Activated naive CD8-positive, alpha-beta T cell treated with anti-CD3 and anti-CD28 coated beads, Interleukin-2, amount 50 U/mL, for 24 hours (primary cell): ENCODE results near the gene VPS37C.
"Not testable (repeated sequence)": the region's sequence is repeated elsewhere in the genome, so short reads cannot be mapped to it uniquely, and the experiment has no call there.

Source experiments
- ATAC-seq: fragments of 150-1000 bp; cut with Tn5 transposase; one replicate; pipeline ENCODE4 v1.10.0; 2021
- DNase-seq: peaks from one replicate; pipeline ENCODE4 v3.0.0; 2021
- H3K27ac Mint-ChIP-seq: one replicate; pipeline ENCODE4 v1.8.0; 2021; ENCODE audit warnings: mild to moderate bottlenecking, mixed read lengths
- H3K27me3 Mint-ChIP-seq: one replicate; pipeline ENCODE4 v1.8.0; 2021; ENCODE audit warnings: mixed read lengths
- H3K36me3 Mint-ChIP-seq: one replicate; pipeline ENCODE4 v1.8.0; 2021; ENCODE audit warnings: low read depth, mixed read lengths
- H3K4me1 Mint-ChIP-seq: one replicate; pipeline ENCODE4 v1.8.0; 2021; ENCODE audit warnings: mixed read lengths
- H3K4me3 Mint-ChIP-seq: one replicate; pipeline ENCODE4 v1.8.0; 2021; ENCODE audit warnings: mild to moderate bottlenecking, moderate library complexity, mixed read lengths
- H3K9me3 Mint-ChIP-seq: one replicate; pipeline ENCODE4 v1.8.0; 2021; ENCODE audit warnings: mixed read lengths

VPS37C gene

DNA sequence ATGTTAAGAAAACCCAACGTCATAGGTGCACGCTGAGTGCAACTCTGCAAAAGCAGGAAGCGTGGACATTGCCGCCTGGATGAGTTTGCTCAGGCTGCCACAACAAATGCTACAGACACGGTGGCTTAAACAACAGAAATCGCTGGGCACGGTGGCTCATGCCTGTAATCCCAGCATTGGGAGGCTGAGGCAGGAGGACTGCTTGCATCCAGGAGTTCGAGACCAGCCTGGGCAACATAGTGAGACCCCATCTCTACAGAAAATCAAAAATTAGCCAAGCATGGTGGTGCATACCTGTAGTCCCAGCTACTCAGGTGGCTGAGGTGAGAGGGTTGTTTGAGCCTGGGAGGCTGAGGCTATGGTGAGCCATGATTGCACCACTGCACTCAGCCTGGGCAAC lies 28.7 kb upstream of the VPS37C start:
- Mint-ChIP-seq H3K4me3 (no peak overlapping the region), H3K9me3 (no peaks in the 10 kb centered on the region), H3K27me3 (no peaks in the 10 kb centered on the region), H3K27ac (no peak overlapping the region), H3K4me1 (peaks cover 2% of the 10 kb centered on the region), H3K36me3 (no peaks in the 10 kb centered on the region)
- DNase-seq: no peak
- ATAC-seq: no peak

DNA sequence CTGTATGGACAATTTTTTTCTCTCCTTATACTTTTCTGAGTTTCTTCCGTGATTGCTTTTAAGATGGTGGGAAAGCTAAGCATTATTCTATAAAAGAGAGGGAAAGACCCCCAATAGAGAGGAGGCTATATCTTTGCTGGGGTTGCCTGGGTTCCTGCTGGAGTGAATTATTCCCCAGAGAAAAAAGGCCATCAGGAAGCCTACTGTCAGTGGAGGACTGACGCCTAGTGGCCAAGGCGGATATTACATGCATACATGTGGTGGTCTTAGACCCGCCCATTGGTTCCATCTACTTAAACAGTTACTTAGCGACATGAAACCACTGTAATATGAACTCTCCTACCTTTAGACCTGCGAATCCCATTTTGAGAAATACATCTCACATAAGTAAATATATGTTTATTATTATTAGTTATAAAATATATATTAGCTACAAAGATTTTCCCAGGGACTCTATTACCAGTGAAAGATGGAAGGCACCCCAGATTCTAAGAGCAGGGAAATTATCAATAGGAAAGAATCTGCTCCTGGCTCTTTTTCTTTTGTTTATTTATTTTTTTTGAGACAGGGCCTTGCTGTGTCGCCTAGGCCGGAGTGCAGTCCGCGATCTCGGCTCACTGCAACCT lies 26.4 kb upstream of the VPS37C start:
- DNase-seq: peak; percentile 87
- peak overlapping the region; percentile 56 for H3K27ac Mint-ChIP-seq
- H3K4me1 Mint-ChIP-seq: peaks cover 2% of the 10 kb centered on the region
- H3K9me3 Mint-ChIP-seq: no peaks in the 10 kb centered on the region
- H3K36me3 Mint-ChIP-seq: no peaks in the 10 kb centered on the region
- H3K4me3 Mint-ChIP-seq: no peak overlapping the region
- H3K27me3 Mint-ChIP-seq: no peaks in the 10 kb centered on the region
- ATAC-seq: peak; percentile 86

DNA sequence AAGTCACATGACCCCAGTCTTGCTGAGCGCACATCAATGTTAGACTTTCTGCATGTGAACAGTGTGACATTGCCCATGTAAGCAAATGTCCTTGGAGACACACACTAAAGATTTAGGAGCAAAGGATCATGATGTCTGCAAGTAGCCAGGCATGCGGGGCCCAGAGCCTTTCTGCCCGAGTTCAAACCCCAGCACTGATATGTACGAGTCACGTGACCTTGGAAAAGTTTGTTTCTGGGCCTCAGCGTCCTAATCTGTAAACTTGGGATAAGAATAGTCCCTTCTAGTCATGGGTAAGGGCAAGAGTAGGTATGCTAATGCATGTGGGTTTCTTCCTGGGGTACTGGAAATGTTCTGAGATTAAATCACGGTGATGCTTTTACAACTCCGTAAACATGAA lies 25.3 kb upstream of the VPS37C start:
- no peaks in the 10 kb centered on the region for H3K9me3 Mint-ChIP-seq
- H3K4me1 Mint-ChIP-seq: peaks cover 2% of the 10 kb centered on the region
- H3K36me3 Mint-ChIP-seq: no peaks in the 10 kb centered on the region
- DNase-seq (no peak), ATAC-seq (no peak)
- no peak overlapping the region for H3K4me3 Mint-ChIP-seq
- H3K27ac Mint-ChIP-seq: no peak overlapping the region
- no peaks in the 10 kb centered on the region for H3K27me3 Mint-ChIP-seq

DNA sequence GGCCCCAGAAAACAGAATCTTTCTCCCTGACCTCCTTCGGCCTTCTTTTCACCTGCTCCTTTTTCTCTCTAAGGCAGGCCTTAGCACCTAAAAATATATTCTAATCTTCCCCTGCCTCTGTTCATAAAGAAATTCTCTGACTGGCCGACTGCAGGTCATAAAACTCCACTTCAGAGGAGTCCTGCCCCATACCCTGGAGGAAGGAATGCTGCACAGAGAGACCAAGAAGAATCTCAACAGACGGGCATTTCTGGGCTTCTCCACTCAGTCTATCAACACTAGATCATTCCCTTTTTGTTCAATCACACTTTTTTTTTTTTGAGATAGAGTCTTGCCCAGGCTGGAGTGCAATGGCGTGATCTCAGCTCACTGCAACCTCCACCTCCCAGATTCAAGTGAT lies 22.4 kb upstream of the VPS37C start:
- ATAC-seq (no peak), DNase-seq (no peak)
- H3K4me3 Mint-ChIP-seq: no peak overlapping the region
- peaks cover 6% of the 10 kb centered on the region for H3K27me3 Mint-ChIP-seq
- no peaks in the 10 kb centered on the region for H3K36me3 Mint-ChIP-seq
- no peaks in the 10 kb centered on the region for H3K9me3 Mint-ChIP-seq
- H3K4me1 Mint-ChIP-seq: peaks cover 2% of the 10 kb centered on the region
- H3K27ac Mint-ChIP-seq: no peak overlapping the region

DNA sequence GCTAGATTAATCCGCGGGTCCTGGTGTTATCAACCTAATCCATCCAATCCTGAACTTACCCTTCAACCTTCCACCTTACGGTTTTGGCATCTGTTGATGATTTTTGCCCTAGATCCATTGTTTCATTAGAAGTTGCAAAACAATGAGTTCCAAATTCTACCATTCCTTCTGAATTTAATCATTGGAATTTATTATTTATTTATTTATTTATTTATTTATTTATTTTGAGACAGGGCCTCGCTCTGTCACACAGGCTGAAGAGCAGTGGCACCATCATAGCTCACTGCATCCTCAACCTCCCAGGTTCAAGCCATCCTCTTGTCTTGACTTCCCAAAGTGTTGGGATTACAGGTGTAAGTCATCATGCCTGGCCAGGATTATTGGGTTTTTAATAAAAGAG lies 20.3 kb upstream of the VPS37C start:
- Mint-ChIP-seq H3K9me3 (no peaks in the 10 kb centered on the region), H3K27me3 (peaks cover 6% of the 10 kb centered on the region), H3K4me3 (no peak overlapping the region), H3K36me3 (no peaks in the 10 kb centered on the region), H3K4me1 (no peaks in the 10 kb centered on the region), H3K27ac (no peak overlapping the region)
- ATAC-seq (no peak), DNase-seq (no peak)

DNA sequence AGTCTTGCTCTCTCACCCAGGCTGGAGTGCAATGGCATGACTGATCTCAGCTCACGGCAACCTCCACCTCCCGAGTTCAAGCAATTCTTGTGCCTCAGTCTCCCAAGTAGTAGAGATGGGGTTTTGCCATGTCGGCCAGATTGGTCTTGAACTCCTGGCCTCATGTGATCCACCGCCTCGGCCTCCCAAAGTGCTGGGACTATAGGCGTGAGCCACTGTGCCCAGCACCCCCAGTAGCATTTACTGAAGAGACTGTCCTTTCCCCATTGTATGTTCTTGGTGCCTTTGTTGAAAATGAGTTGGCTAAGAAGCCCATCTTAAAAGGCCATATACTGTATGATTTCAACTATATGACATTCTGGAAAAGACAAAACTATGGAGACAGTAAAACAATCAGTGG lies 19.0 kb upstream of the VPS37C start:
- not testable (repeated sequence) for H3K4me1 Mint-ChIP-seq, ATAC-seq, H3K4me3 Mint-ChIP-seq, DNase-seq, H3K36me3 Mint-ChIP-seq, H3K27me3 Mint-ChIP-seq, H3K27ac Mint-ChIP-seq, H3K9me3 Mint-ChIP-seq

DNA sequence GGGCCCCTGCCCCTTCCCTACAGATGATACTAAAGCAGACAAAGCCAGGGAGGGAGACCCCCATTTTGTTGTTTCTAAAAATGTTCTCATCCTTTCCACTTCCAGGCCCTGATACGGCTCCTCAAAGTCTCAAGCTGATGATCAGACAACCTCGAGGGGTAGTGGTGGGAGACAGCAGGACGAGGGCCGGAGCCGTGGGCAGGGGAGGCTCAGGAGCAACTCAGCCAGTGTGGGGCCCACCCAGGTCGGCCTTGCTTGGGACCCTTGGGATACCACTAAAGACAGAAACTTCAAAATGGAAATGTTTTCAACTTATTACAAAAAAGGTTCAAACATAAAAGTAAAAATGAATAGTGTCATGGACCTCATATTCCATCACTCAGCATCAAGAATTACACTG lies 15.2 kb upstream of the VPS37C start:
- no peak overlapping the region for H3K4me3 Mint-ChIP-seq
- no peak overlapping the region for H3K27ac Mint-ChIP-seq
- peaks cover 9% of the 10 kb centered on the region for H3K27me3 Mint-ChIP-seq
- no peak for ATAC-seq
- H3K9me3 Mint-ChIP-seq: no peaks in the 10 kb centered on the region
- peaks cover 12% of the 10 kb centered on the region for H3K4me1 Mint-ChIP-seq
- no peak for DNase-seq
- no peaks in the 10 kb centered on the region for H3K36me3 Mint-ChIP-seq

DNA sequence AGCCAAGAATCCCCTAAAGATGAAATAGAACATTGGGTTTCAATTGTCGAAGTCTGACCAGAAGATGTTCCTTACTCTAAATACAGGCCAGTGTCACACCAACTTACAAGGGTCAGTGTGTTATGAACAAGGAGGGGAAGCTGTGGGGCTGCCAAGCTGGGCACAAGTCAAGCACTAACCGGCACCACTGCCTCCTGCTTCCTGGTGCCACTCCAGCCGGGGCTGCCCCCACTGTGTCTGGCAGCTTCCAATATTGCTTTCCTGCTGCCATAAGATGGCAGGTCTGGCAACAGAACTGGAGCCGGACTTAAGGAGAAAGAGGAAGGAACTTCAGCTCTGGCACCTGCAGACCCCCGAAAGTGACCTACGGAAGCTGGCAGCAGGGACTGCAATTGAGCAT lies 13.7 kb upstream of the VPS37C start:
- ATAC-seq: no peak
- no peaks in the 10 kb centered on the region for H3K9me3 Mint-ChIP-seq
- DNase-seq: no peak
- H3K4me1 Mint-ChIP-seq: peaks cover 12% of the 10 kb centered on the region
- H3K36me3 Mint-ChIP-seq: no peaks in the 10 kb centered on the region
- no peak overlapping the region for H3K27ac Mint-ChIP-seq
- H3K4me3 Mint-ChIP-seq: no peak overlapping the region
- H3K27me3 Mint-ChIP-seq: peaks cover 9% of the 10 kb centered on the region

DNA sequence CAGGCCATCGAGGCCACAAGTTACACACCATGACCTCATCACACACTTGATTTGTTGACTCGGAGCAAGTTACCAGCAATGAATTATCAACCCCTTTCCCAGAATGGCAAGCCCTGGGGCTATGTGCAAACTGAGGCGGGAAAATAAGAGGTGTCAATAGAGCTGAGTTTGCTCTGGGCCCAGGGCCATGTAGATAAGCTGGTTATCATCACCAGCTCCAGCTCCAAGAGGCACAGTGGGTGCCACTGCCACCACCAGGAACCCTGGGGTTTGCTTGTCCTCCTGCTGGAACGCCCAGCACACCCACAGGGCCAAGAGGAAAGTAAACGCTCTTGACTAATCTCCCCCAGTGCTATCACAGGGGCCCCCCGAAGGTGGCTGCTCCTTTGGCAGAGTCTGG lies 13.0 kb upstream of the VPS37C start:
- ATAC-seq (no peak), DNase-seq (no peak)
- H3K4me3 Mint-ChIP-seq: no peak overlapping the region
- H3K27me3 Mint-ChIP-seq: peaks cover 6% of the 10 kb centered on the region
- no peaks in the 10 kb centered on the region for H3K36me3 Mint-ChIP-seq
- no peak overlapping the region for H3K27ac Mint-ChIP-seq
- peaks cover 12% of the 10 kb centered on the region for H3K4me1 Mint-ChIP-seq
- H3K9me3 Mint-ChIP-seq: no peaks in the 10 kb centered on the region

DNA sequence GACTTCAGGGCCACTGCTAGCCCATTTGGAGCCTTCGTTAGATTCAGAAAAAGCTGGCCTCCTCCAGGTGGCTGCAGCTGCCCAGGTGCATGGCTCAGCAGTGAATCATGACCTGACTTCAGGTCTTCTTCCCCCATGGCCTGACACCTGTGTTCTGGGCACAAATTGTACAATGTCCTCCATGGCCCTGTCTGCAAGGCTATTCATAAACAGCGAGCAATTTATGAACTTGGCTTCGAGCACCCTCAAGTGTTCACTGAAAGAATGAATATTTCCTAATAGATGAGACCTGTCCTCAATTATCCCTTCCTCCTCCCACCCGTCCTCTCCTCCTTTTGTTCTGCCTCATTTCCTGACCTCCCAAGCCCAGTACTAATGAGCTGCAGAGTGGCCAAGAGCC lies 12.2 kb upstream of the VPS37C start:
- H3K36me3 Mint-ChIP-seq: no peaks in the 10 kb centered on the region
- peaks cover 16% of the 10 kb centered on the region for H3K4me1 Mint-ChIP-seq
- no peak overlapping the region for H3K4me3 Mint-ChIP-seq
- no peaks in the 10 kb centered on the region for H3K9me3 Mint-ChIP-seq
- H3K27ac Mint-ChIP-seq: no peak overlapping the region
- no peak for DNase-seq
- no peak for ATAC-seq
- H3K27me3 Mint-ChIP-seq: peaks cover 3% of the 10 kb centered on the region

DNA sequence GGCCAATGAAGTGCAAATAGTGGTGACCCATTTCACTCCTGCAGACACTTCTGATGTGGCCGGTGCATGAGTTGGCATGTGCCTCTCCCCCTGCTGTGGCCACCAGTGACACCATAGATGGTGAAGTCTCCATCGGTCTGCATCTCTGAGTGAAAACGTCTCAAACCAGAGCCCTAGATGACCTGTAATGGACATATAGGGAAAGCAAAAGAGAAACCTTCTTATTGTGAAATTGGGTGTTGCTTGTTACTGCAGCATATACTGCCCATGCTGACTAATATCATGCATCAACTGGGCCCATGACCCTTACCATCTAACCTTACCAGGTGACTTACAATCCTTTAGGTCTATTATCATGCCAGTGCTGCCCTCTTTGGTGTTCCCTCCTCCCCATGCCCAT lies 11.7 kb upstream of the VPS37C start:
- no peaks in the 10 kb centered on the region for H3K36me3 Mint-ChIP-seq
- H3K9me3 Mint-ChIP-seq: no peaks in the 10 kb centered on the region
- peaks cover 21% of the 10 kb centered on the region for H3K4me1 Mint-ChIP-seq
- DNase-seq: no peak
- H3K27me3 Mint-ChIP-seq: peaks cover 3% of the 10 kb centered on the region
- no peak overlapping the region for H3K4me3 Mint-ChIP-seq
- H3K27ac Mint-ChIP-seq: peak overlapping the region; percentile 3
- ATAC-seq: no peak

DNA sequence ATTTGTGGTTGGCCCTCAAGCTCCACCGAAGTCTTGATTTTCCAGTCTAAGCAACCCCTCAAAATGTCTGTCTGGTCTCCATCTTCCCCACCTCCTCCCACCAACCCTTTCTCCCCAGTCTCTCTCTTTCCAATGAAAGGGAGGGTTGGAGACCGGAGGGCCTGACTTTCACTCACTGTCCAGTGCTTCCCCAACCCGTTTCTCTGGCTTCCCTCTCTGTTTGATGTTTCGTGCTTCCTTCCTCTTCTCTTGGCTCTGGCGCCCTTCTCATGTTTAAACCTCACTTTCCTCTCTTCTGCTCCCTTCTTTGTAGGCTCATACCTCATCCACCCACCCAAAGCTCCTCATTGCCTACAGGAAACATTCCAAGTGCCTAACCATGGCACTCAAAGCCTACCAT lies 11.1 kb upstream of the VPS37C start:
- no peaks in the 10 kb centered on the region for H3K36me3 Mint-ChIP-seq
- no peak overlapping the region for H3K4me3 Mint-ChIP-seq
- H3K27ac Mint-ChIP-seq: peak overlapping the region; percentile 3
- H3K9me3 Mint-ChIP-seq: peaks cover 3% of the 10 kb centered on the region
- H3K4me1 Mint-ChIP-seq: peaks cover 26% of the 10 kb centered on the region
- no peak for ATAC-seq
- DNase-seq: no peak
- H3K27me3 Mint-ChIP-seq: peaks cover 3% of the 10 kb centered on the region

DNA sequence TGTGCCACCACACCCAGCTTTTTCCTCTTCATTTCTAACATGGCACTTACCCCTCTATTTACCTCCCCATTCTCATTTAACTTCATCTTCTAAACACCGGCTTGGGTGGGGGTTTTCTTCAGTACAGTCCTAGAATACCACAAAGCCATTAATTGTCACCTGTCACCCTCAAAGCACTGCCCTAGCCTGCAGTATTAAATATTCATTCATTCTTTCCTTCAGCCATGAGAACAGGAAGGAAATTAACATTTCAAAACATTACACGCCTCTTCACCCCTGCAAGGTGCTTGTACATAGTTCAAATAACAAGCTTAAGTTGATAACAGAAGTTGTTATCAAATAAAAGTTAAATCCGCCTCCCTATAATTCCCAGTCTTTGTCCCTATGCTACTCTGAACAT lies 10.7 kb upstream of the VPS37C start:
- Mint-ChIP-seq H3K9me3 (peaks cover 3% of the 10 kb centered on the region), H3K4me3 (no peak overlapping the region), H3K4me1 (peaks cover 28% of the 10 kb centered on the region), H3K27ac (peak overlapping the region; percentile 24), H3K27me3 (peaks cover 3% of the 10 kb centered on the region), H3K36me3 (no peaks in the 10 kb centered on the region)
- ATAC-seq (no peak), DNase-seq (no peak)

DNA sequence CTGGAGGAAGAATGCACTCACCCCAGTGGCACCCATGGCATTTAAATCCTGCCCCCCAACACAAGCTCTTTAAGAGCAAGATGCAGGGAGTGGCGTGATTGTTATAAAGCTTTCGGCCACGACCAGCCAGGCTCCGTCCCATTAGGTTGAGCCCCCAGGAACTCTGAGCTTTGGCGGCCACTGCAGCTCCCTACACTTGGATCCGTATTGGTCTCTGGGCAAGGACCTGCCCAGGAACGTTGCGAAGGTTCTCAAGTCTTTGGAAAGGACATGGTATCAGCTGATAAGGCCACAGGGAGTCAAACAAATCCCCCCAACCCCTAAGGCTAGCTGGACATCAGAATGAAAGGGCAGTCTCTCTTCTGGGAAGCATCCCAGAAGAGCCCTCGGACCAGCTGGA lies 9.3 kb upstream of the VPS37C start:
- Mint-ChIP-seq H3K4me1 (peaks cover 28% of the 10 kb centered on the region), H3K9me3 (peaks cover 3% of the 10 kb centered on the region), H3K36me3 (no peaks in the 10 kb centered on the region), H3K27ac (no peak overlapping the region), H3K4me3 (no peak overlapping the region), H3K27me3 (no peaks in the 10 kb centered on the region)
- ATAC-seq (no peak), DNase-seq (no peak)

DNA sequence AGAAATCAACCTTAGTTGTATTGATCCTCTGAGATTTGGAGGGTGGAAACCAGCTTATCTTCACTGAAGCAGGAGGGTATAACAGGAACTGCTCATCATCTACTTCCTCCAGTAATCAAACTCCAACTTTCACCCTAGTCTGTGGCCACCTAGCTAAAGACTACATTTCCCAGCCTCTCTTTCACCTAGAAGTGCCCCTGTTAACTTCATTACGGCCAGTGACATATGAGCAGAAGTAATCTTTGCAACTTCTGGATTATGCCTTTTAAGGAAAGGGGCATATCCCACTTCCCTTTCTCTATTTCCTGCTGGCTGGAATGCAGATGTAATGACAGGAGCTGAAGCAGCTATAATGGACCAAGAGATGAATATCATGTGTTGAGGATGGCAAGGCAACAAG lies 7.6 kb upstream of the VPS37C start:
- no peak for DNase-seq
- no peak for ATAC-seq
- Mint-ChIP-seq H3K27me3 (no peaks in the 10 kb centered on the region), H3K36me3 (no peaks in the 10 kb centered on the region), H3K9me3 (peaks cover 3% of the 10 kb centered on the region), H3K4me3 (no peak overlapping the region), H3K4me1 (peaks cover 45% of the 10 kb centered on the region), H3K27ac (no peak overlapping the region)

DNA sequence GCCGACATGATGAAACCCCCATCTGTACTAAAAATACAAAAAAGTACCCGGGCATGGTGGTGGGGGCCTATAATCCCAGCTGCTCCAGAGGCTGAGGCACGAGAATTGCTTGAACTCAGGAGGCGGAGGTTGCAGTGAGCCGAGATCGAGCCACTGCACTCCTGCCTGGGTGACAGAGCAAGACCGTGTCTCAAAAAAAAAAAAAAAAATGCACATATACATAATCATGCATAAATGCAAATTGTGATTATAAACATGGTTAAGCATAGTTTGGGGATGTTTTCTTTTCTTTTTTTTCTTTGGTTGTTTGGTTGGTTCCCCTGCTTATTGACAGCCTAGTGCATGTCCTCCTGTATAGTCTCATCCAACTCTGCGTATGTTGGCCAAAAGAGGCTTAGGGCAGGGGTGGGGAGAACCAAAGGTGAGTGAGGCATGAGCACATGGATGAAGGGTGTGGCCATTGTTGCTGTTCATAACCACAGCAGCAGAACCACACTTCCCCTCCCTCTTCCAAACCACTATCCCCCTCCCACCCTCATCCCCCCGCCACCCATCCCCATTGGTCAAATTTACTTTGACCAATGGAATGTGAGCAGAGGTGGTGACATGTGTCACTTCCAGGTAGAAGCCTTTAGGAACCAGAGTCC lies 6.9 kb upstream of the VPS37C start:
- H3K27me3 Mint-ChIP-seq: no peaks in the 10 kb centered on the region
- no peak overlapping the region for H3K27ac Mint-ChIP-seq
- H3K4me3 Mint-ChIP-seq: no peak overlapping the region
- no peaks in the 10 kb centered on the region for H3K36me3 Mint-ChIP-seq
- H3K4me1 Mint-ChIP-seq: peaks cover 49% of the 10 kb centered on the region
- H3K9me3 Mint-ChIP-seq: peaks cover 3% of the 10 kb centered on the region
- no peak for ATAC-seq
- no peak for DNase-seq
